MM.1S (cell line): ENCODE results near the gene TRAPPC11.

Source experiments
- DNase-seq: peaks from one replicate; pipeline ENCODE4 v3.0.0-alpha.2; 2015
- H2AFZ ChIP-seq: fragments of 300-600 bp; sonication (generic); 2 replicates; pipeline ENCODE4 v1.6.0; 2016; ENCODE audit warnings: antibody characterized with exemption, low read length
- H3F3A ChIP-seq: fragments of 300-600 bp; sonication (generic); 2 replicates; pipeline ENCODE4 v1.6.1; 2016; ENCODE audit warnings: mild to moderate bottlenecking, antibody characterized with exemption, low read length, moderate library complexity, mixed read lengths; ENCODE audit not compliant: insufficient read depth
- H3K27ac ChIP-seq: fragments of 300-600 bp; sonication (generic); 2 replicates; pipeline ENCODE4 v1.5.1; 2016; ENCODE audit warnings: mild to moderate bottlenecking, low read length
- H3K27me3 ChIP-seq: fragments of 300-600 bp; sonication (generic); replicated peaks from 2 replicates; pipeline ENCODE4 v1.6.0; 2016; ENCODE audit warnings: low read length; ENCODE audit not compliant: insufficient read depth
- H3K36me3 ChIP-seq: fragments of 300-600 bp; sonication (generic); replicated peaks from 2 replicates; pipeline ENCODE4 v1.6.1; 2016; ENCODE audit warnings: mild to moderate bottlenecking, low read length, mixed read lengths; ENCODE audit not compliant: insufficient read depth
- H3K4me1 ChIP-seq: fragments of 300-600 bp; sonication (generic); 2 replicates; pipeline ENCODE4 v1.6.1; 2016; ENCODE audit warnings: low read length, mixed read lengths
- H3K4me2 ChIP-seq: fragments of 300-600 bp; sonication (generic); 2 replicates; pipeline ENCODE4 v1.6.0; 2016; ENCODE audit warnings: low read depth, low read length
- H3K4me3 ChIP-seq: fragments of 300-600 bp; sonication (generic); 2 replicates; pipeline ENCODE4 v1.5.1; 2016; ENCODE audit warnings: low read length, mixed read lengths
- H3K79me2 ChIP-seq: fragments of 300-600 bp; sonication (generic); 2 replicates; pipeline ENCODE4 v1.6.1; 2016; ENCODE audit warnings: mixed run types, low read length, mixed read lengths
- H3K9ac ChIP-seq: fragments of 300-600 bp; sonication (generic); 2 replicates; pipeline ENCODE4 v1.6.1; 2016; ENCODE audit warnings: low read length, mixed read lengths
- H3K9me2 ChIP-seq: fragments of 300-600 bp; sonication (generic); replicated peaks from 2 replicates; pipeline ENCODE4 v1.6.1; 2016; ENCODE audit warnings: mild to moderate bottlenecking, low read length, mixed read lengths; ENCODE audit not compliant: insufficient read depth
- H3K9me3 ChIP-seq: fragments of 300-600 bp; sonication (generic); replicated peaks from 2 replicates; pipeline ENCODE4 v1.6.1; 2016; ENCODE audit warnings: mild to moderate bottlenecking, low read length, mixed read lengths; ENCODE audit not compliant: insufficient read depth
- H4K20me1 ChIP-seq: fragments of 300-600 bp; sonication (generic); 2 replicates; pipeline ENCODE4 v1.6.1; 2016; ENCODE audit warnings: mild to moderate bottlenecking, low read length, moderate library complexity, mixed read lengths; ENCODE audit not compliant: insufficient read depth
- EZH2 ChIP-seq: fragments of 300-600 bp; sonication (generic); optimal IDR thresholded peaks from 2 replicates; pipeline ENCODE3; 2017; ENCODE audit warnings: low read depth, mild to moderate bottlenecking, antibody characterized with exemption, low read length, mixed read lengths
- EZH2phosphoT487 ChIP-seq: fragments of 300-600 bp; sonication (generic); IDR thresholded peaks from 2 replicates; pipeline ENCODE4 v1.6.1; 2018; ENCODE audit warnings: antibody characterized with exemption, low read length
- TF ChIP-seq, protein P1 (sequence below): fragments of 300-600 bp; sonication (generic); IDR thresholded peaks from 2 replicates; pipeline ENCODE4 v1.5.1; 2016; ENCODE audit warnings: antibody characterized with exemption, low read length, mixed read lengths

Gene TRAPPC11

DNA sequence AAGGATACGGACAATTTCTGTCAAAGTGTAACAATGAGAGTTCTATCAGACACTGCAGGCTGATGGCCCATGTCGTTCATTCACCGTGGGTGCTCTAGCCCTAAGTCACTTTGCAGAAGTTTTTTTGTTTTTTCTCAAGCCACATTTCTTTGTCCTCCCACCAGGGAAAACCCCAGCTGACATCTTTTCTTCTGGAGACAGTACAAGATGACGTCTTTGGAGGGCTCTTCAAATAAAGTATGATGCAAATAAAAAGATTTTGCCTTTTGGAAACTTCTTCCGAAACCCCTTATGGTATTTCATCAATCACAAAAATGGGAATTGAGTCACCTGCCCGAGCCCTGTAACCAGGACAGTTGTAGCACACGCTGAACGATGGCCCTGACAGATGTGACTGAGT lies 73.2 kb downstream of the TRAPPC11 start:
- TF ChIP-seq EZH2phosphoT487 (no peak), EZH2 (no peak)
- TF ChIP-seq, protein P1, sequence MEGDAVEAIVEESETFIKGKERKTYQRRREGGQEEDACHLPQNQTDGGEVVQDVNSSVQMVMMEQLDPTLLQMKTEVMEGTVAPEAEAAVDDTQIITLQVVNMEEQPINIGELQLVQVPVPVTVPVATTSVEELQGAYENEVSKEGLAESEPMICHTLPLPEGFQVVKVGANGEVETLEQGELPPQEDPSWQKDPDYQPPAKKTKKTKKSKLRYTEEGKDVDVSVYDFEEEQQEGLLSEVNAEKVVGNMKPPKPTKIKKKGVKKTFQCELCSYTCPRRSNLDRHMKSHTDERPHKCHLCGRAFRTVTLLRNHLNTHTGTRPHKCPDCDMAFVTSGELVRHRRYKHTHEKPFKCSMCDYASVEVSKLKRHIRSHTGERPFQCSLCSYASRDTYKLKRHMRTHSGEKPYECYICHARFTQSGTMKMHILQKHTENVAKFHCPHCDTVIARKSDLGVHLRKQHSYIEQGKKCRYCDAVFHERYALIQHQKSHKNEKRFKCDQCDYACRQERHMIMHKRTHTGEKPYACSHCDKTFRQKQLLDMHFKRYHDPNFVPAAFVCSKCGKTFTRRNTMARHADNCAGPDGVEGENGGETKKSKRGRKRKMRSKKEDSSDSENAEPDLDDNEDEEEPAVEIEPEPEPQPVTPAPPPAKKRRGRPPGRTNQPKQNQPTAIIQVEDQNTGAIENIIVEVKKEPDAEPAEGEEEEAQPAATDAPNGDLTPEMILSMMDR, result no peak
- Histone ChIP-seq H3K4me3 (no peak overlapping the region), H3K27ac (no peak overlapping the region), H3K36me3 (no peaks in the 10 kb centered on the region), H3K9ac (no peak overlapping the region), H3F3A (no peaks in the 10 kb centered on the region), H3K4me2 (no peak overlapping the region), H3K27me3 (no peaks in the 10 kb centered on the region), H3K4me1 (no peaks in the 10 kb centered on the region), H4K20me1 (no peaks in the 10 kb centered on the region), H3K9me3 (no peaks in the 10 kb centered on the region), H3K9me2 (no peaks in the 10 kb centered on the region), H2AFZ (no peak overlapping the region), H3K79me2 (no peaks in the 10 kb centered on the region)
- DNase-seq, result no peak

- Histone ChIP-seq H3K36me3 (no peaks in the 10 kb centered on the region), H3K4me3 (no peak overlapping the region), H3K79me2 (no peaks in the 10 kb centered on the region), H3F3A (no peaks in the 10 kb centered on the region), H3K9me2 (no peaks in the 10 kb centered on the region), H3K9me3 (no peaks in the 10 kb centered on the region), H3K4me1 (no peaks in the 10 kb centered on the region), H3K9ac (no peak overlapping the region), H4K20me1 (no peaks in the 10 kb centered on the region), H3K27ac (no peak overlapping the region), H3K4me2 (no peak overlapping the region), H3K27me3 (no peaks in the 10 kb centered on the region), H2AFZ (no peak overlapping the region)
- DNase-seq, result no peak
- TF ChIP-seq, protein P1, result no peak
- TF ChIP-seq EZH2phosphoT487, result no peak
- TF ChIP-seq EZH2, result no peak
Observed at GRCh38 chr4:183733181-183733580, 74.1 kb downstream of the TRAPPC11 start.

GRCh38 chr4:183738081-183738673 lies 79.1 kb downstream of the TRAPPC11 start:
- H3K36me3 ChIP-seq, result no peaks in the 10 kb centered on the region
- no peak overlapping the region for H3K27ac ChIP-seq
- H3K4me3 ChIP-seq, result no peak overlapping the region
- no peak overlapping the region for H3K4me2 ChIP-seq
- H3F3A ChIP-seq, result no peaks in the 10 kb centered on the region
- H2AFZ ChIP-seq, result no peak overlapping the region
- H3K9me3 ChIP-seq, result no peaks in the 10 kb centered on the region
- DNase-seq, result no peak
- TF ChIP-seq, protein P1, result no peak
- TF ChIP-seq EZH2phosphoT487 (no peak), EZH2 (no peak)
- H3K9ac ChIP-seq, result no peak overlapping the region
- H3K79me2 ChIP-seq, result no peaks in the 10 kb centered on the region
- no peaks in the 10 kb centered on the region for H3K4me1 ChIP-seq
- no peaks in the 10 kb centered on the region for H3K27me3 ChIP-seq
- no peaks in the 10 kb centered on the region for H3K9me2 ChIP-seq
- no peaks in the 10 kb centered on the region for H4K20me1 ChIP-seq
